Raji (cell line): ENCODE results near the gene CNTF.

Experiments used
- POLR2A ChIP-seq: IDR thresholded peaks from 2 replicates; pipeline ENCODE4 v1.6.1; 2011; ENCODE audit warnings: low read depth, low read length, control low read depth; ENCODE audit not compliant: insufficient read depth

Gene CNTF

DNA sequence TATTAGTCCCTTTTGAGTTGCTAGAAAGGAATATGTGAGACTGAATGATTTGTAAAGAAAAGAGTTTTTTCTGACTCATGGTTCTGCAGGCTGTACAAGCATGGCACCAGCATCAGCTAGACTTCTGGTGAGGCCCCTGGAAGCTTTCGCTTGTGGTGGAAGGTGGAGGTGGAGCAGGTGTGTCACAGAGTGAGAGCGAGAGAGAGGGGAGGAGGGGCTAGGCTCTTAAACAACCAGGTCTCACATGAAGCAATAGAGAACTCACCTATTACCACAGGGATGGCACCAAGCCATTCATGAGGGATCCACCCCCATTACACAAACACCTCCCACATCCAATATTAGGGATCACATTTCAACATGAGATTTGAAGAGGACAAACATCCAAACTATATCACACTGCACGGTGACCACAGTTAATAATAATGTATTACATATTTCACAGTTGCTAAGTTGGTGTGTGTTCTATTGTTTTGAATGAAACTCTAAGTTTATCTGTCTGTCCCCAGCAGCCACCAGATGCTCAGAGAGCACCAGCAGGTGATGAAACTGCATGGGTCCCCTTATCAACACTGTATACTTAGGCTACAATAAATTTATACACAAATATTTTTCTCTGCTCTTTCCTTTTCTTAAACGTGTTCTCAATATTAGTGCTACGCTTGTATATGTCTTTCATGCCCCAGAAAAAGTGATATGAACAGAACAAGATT lies 29.5 kb upstream of the CNTF start:
- no peak for TF ChIP-seq POLR2A

- no peak for TF ChIP-seq POLR2A
Measured at GRCh38 chr11:58594826-58595225, 27.6 kb upstream of the CNTF start.

DNA sequence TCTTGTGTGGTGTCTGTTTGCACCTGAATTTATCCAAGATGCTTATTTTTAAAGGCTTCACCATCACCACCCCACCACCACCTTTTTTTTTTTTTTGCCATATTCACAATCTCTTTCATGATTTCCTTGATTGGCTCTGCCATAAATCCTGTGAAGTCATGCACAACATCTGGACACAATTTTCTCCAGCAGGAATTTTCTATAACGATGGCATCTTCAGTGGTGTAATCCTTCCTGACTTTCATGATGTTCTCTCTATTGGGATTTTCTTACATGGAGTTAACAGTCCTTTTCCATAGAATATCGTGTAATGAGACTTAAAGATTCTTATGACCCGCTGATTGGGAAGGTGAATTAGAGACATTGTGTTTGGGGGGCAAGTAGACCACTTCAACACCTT lies 25.8 kb upstream of the CNTF start:
- TF ChIP-seq POLR2A = no peak

GRCh38 chr11:58597486-58598144 lies 24.9 kb upstream of the CNTF start:
- no peak for TF ChIP-seq POLR2A

GRCh38 chr11:58600510-58600909 lies 22.0 kb upstream of the CNTF start:
- TF ChIP-seq POLR2A = no peak

- no peak for TF ChIP-seq POLR2A
Measured at GRCh38 chr11:58606930-58607714, 15.3 kb upstream of the CNTF start.

- no peak for TF ChIP-seq POLR2A
Measured at GRCh38 chr11:58608331-58608730, 14.1 kb upstream of the CNTF start.

DNA sequence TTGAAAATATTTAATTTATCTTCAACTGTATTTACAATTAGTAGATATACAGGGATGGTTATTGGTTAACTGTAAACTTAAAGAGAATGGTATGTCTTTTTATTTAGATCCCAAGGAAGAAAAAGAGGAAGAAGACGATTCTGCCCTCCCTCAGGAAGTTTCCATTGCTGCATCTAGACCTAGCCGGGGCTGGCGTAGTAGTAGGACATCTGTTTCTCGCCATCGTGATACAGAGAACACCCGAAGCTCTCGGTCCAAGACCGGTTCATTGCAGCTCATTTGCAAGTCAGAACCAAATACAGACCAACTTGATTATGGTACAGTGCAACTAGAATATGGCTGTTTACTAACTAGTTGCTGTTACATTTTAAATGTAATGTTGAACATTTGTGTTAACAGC lies 12.7 kb upstream of the CNTF start:
- TF ChIP-seq POLR2A = no peak

- no peak for TF ChIP-seq POLR2A
Measured at GRCh38 chr11:58613228-58613627, 9.2 kb upstream of the CNTF start.

- no peak for TF ChIP-seq POLR2A
Measured at GRCh38 chr11:58615559-58615958, 6.9 kb upstream of the CNTF start.

DNA sequence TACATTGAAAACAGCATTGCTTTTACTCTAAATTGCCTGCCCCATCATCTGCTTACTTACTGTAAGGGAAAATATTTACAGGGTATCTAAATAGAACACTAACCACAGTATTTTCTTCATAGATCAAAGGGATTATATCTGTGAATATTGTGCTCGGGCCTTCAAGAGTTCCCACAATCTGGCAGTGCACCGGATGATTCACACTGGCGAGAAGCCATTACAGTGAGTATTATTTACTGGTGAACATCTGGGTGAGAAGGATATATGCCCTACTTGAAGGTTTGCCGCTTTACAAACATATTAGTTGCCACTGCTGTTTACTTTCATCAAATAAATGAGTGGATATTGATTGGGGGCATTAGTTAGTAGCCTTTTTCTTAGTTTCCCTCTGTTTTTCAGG lies 5.9 kb upstream of the CNTF start:
- no peak for TF ChIP-seq POLR2A

DNA sequence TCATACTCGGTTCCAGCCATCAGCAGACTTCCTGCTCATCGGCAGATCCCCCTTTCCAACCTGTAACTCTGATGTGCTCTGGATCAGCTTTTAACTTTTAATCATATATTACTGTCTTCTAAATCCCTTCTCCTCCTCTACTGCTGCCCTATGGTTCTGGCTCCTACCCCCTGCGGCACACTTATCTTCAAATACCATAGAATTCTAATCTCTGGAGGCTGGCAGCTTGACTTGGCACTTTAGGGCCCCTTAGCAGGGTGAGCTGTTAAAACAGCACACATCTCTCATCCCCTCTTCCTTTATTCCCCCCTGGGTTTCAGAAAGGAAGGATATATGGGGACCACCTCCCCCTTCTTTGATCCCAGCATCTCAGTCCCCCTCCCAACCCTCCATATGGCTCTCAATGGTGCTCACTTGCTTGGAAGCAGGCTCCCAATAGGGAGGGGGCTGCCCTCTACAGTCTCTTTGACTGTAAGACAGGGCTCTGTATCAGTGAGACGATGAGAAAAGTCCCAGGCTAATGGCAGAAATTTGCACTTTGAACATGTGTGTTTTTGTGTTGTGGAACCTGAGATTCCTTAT lies 4.4 kb upstream of the CNTF start:
- TF ChIP-seq POLR2A = no peak

GRCh38 chr11:58621586-58622262 lies 741 bp upstream of the CNTF start:
- TF ChIP-seq POLR2A = no peak

DNA sequence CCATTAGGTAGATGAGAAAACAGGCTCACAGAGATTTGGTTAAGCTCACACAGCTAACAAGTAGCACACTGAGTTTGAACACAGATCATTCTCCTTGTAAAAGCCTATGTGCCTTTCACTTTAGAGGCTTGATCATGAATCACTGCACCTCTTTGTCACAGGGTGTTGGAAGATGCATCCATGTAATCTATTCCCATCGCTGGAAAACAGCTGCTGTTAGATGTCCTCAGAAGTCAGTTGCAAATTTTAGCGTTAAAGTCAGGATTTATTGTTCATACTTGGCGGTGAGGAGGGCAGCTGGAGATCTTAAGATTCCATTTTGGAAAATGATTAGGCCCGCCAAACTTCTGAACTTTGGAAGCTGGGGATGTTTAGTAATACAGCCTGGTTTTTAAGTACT lies 2.6 kb downstream of the CNTF start:
- no peak for TF ChIP-seq POLR2A

DNA sequence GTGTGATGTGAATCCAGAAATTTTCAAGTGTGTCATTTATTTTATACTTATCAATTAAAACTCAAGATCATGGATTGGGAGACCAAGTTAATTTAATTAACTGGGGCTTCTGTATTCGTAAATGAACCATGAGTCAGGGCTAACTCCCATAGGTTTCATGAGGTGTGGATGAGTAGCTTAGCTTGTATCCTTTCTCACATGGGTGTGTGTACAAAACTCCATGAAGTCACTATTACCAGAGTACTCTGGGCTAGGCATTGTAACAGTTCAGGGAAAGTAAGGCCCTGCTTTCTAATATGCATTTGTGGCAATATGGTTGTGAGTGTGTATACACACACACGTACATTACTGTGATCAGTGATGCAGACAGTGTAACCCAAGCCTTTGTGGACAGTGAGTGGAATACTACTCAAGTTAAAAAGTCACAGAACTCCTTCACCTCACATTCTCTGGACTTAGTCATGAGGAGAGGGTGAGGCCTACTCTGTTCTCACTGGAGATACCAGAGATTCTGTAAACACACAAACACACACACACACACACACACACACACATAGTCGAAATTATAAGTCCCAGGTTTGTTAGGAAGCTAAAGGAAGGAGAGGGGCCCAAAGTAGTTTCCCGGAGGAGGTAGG lies 3.5 kb downstream of the CNTF start:
- no peak for TF ChIP-seq POLR2A
